ENCODE measurements around the gene ATP2C2.
"Not testable (repeated sequence)": the region's sequence is repeated elsewhere in the genome, so short reads cannot be mapped to it uniquely, and the experiment has no call there.

The ATP2C2 gene

GRCh38 chr16:84368308-84368996 lies at the start of gene ATP2C2:
ATP2C2 (plus strand) TSS chr16:84368538; CDS start chr16:84368616, 78 bp downstream.
- DNase-seq = no peak

GRCh38 chr16:84319146-84319760 lies 49.1 kb upstream of the ATP2C2 start:
- no peak for DNase-seq

- no peak for DNase-seq
These were observed 47.8 kb upstream of the ATP2C2 start for GRCh38 chr16:84320511-84320910.

GRCh38 chr16:84321932-84322331 lies 46.4 kb upstream of the ATP2C2 start:
- DNase-seq = no peak

GRCh38 chr16:84322749-84323148 lies 45.6 kb upstream of the ATP2C2 start:
- DNase-seq = no peak

- DNase-seq = no peak
These were observed 44.7 kb upstream of the ATP2C2 start for GRCh38 chr16:84323606-84324005.

- DNase-seq = no peak
These were observed 43.7 kb upstream of the ATP2C2 start for GRCh38 chr16:84324434-84325262.

- DNase-seq = no peak
These were observed 41.8 kb upstream of the ATP2C2 start for GRCh38 chr16:84326545-84326944.

- no peak for DNase-seq
These were observed 40.3 kb upstream of the ATP2C2 start for GRCh38 chr16:84327926-84328505.

GRCh38 chr16:84329016-84329415 lies 39.3 kb upstream of the ATP2C2 start:
- DNase-seq = no peak

- no peak for DNase-seq
These were observed 38.3 kb upstream of the ATP2C2 start for GRCh38 chr16:84329843-84330684.

GRCh38 chr16:84330685-84331050 lies 37.7 kb upstream of the ATP2C2 start:
- DNase-seq = no peak

- DNase-seq = no peak
These were observed 36.1 kb upstream of the ATP2C2 start for GRCh38 chr16:84331998-84332780.

GRCh38 chr16:84332975-84333684 lies 35.2 kb upstream of the ATP2C2 start:
- no peak for DNase-seq

- DNase-seq = no peak
These were observed 34.3 kb upstream of the ATP2C2 start for GRCh38 chr16:84334058-84334457.

GRCh38 chr16:84334482-84334881 lies 33.9 kb upstream of the ATP2C2 start:
- DNase-seq = no peak

GRCh38 chr16:84337236-84337635 lies 31.1 kb upstream of the ATP2C2 start:
- not testable (repeated sequence) for DNase-seq

- DNase-seq = no peak
These were observed 29.0 kb upstream of the ATP2C2 start for GRCh38 chr16:84339311-84339710.

GRCh38 chr16:84339766-84340165 lies 28.6 kb upstream of the ATP2C2 start:
- DNase-seq = no peak

GRCh38 chr16:84340325-84341040 lies 27.9 kb upstream of the ATP2C2 start:
- DNase-seq = no peak
